Right lobe of liver (tissue), 6 donors: ENCODE results near the gene VGF. TPM values are rescaled to one million over a fixed set of nuclear protein-coding genes. Genes with fewer than 3 reads are reported as not detected.

Experiments
- ATAC-seq, 4 donors: fragments of 200-7000 bp; cut with Tn5 transposase; one replicate each; pipeline ENCODE4 v1.9.1; 2020; ENCODE audit warnings: mild to moderate bottlenecking in 4 of 4, moderate library complexity in 4 of 4
- DNase-seq, 3 donors: peaks; one replicate each; pipeline ENCODE4 v3.0.0-alpha.2; 2020
- H3K27ac ChIP-seq, 3 donors: fragments of 200-600 bp; one replicate each; pipeline ENCODE4 v1.8.0; 2022
- H3K27me3 ChIP-seq, 2 donors: fragments of 200-600 bp; one replicate each; pipeline ENCODE4 v1.8.0; 2022
- H3K36me3 ChIP-seq, 4 donors: fragments of 200-600 bp; sonication (generic) in 1 of 4; one replicate each; pipeline versions ENCODE4 v1.5.1 to v1.8.0; 2017 to 2022; ENCODE audit warnings: control low read depth in 1 of 4
- H3K4me1 ChIP-seq, 4 donors: fragments of 200-600 bp; sonication (generic) in 1 of 4; one replicate each; pipeline versions ENCODE4 v1.5.1 to v1.8.0; 2017 to 2022; ENCODE audit warnings: control low read depth in 1 of 4
- H3K4me3 ChIP-seq, 3 donors: fragments of 200-600 bp; one replicate each; pipeline ENCODE4 v1.8.0; 2022
- H3K9me3 ChIP-seq, 4 donors: fragments of 200-600 bp; sonication (generic) in 1 of 4; one replicate each; pipeline versions ENCODE4 v1.5.1 to v1.8.0; 2017 to 2022; ENCODE audit warnings: control low read depth in 1 of 4
- CTCF ChIP-seq, 4 donors: fragments of 200-600 bp in 3 of 4; fragments of 450-650 bp in 1 of 4; IDR thresholded peaks; one replicate each; pipeline versions ENCODE4 v1.5.1 to v1.8.0; 2016 to 2022; ENCODE audit warnings: antibody characterized with exemption in 4 of 4, mild to moderate bottlenecking in 2 of 4
- POLR2A ChIP-seq: fragments of 450-650 bp; IDR thresholded peaks from one replicate; pipeline ENCODE4 v1.6.1; 2017; ENCODE audit warnings: antibody characterized with exemption, mild to moderate bottlenecking
- WGBS: methylation state at CpG from one replicate; pipeline ENCODE4 v1.1.6; 2018; ENCODE audit warnings: low coverage, low lambda C conversion rate; ENCODE audit not compliant: insufficient coverage; ENCODE audit errors: missing lambda C conversion rate; 5-methylcytosine and 5-hydroxymethylcytosine counted together
- intact Hi-C, 2 donors: fragments of 100-400 bp; cut with DNase I; formaldehyde crosslinking; loops; one replicate each; pipeline versions ENCODE4 v1.11.2 to v1.14.1; 2022
- total RNA-seq, 6 experiments: library from RNA; depleted of rRNA in 2 of 6; stranded (reverse); fragments of >200 nt in 2 of 6; fragmentation: NEBNext Ultra II Directional in 3 of 6; extraction: Animal tissue kit (Norgen Biotek cat#: 25700) in 3 of 6; gene quantifications; one replicate each; pipeline versions ENCODE4 v1.1.0 to v1.2.4, GENCODE V29; 2016 to 2023
- donor health status: DM: no; HTN: yes; CAD: no.
- donor health status: DM: no; HTN: no; CAD: no.
- donor health status: DM: no; HTN: no; CAD: no.
- donor health status: DM: no; HTN: yes; CAD: no.
- donor health status: DM: no; HTN: yes; CAD: no.

Gene VGF
- total RNA-seq, 6 experiments from 2014 or later: not detected

- no peak overlapping the region for H3K27ac ChIP-seq
- H3K9me3 ChIP-seq: no peaks in the 10 kb centered on the region
- TF ChIP-seq POLR2A (no peak), CTCF (IDR thresholded peaks at IDR 0.05) (no peak)
- H3K4me1 ChIP-seq: peaks cover 0 to 11% (median 0%) of the 10 kb centered on the region in 4 donors
- no peaks in the 10 kb centered on the region for H3K36me3 ChIP-seq
- ATAC-seq: no peak
- no peak overlapping the region for H3K4me3 ChIP-seq
- DNase-seq: no peak
- H3K27me3 ChIP-seq: no peaks in the 10 kb centered on the region
- 71% methylated on average over 12 of the region's 14 CpGs for WGBS
- intact Hi-C loops: loop anchor here (10.0 kb wide), 1 partner anchor 54 kb away; no protein-coding TSS in a partner anchor
Measured at GRCh38 chr7:101198476-101198875, 33.1 kb upstream of the VGF start.

DNA sequence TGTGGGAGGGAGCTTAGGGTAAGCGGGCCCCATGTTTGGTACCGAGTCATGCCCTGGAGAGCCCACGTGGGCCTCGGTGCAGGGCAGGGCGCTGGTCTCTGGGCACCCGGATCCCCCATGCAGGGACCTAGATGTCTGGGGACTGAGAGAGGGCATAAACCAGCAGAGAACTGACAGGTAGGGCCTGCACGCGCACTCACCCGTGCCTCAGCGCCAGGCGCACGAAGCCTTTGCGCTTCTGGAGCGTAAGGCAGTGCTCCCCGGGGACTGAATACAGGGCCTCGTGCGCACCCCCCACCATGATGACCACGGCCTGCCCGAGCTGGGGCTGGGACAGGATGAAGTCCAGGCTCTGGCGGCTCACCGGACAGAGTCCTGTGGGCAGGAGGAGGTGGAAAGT lies 32.6 kb upstream of the VGF start:
- 80% methylated on average over 4 of the region's 21 CpGs for WGBS
- TF ChIP-seq CTCF (IDR thresholded peaks at IDR 0.05): no peak
- no peak for TF ChIP-seq POLR2A

DNA sequence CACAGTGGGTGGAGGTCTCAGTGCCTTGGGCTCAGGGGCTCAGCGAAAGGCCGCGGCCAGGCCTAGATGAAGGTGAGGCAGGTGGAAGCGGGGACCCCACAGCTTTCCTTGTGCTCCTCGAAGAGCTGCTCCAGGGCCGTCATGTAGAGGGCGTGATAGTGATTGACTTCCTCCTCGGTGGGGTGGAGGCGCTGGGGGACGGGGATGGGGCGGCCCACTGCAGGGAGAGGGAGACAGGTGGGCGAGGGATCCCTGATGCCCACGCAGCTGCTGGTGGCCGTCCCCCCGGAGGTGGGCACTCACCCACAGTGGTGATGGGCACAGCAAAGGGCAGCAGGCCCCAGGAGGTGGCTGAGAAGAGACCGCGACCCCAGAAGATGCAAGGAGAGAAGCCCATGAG lies 30.5 kb upstream of the VGF start:
- Histone ChIP-seq H3K27me3 (no peaks in the 10 kb centered on the region), H3K27ac (no peak overlapping the region), H3K4me3 (no peak overlapping the region), H3K36me3 (no peaks in the 10 kb centered on the region), H3K4me1 (peaks cover 0 to 12% (median 0%) of the 10 kb centered on the region in 4 donors), H3K9me3 (no peaks in the 10 kb centered on the region)
- no peak for DNase-seq
- TF ChIP-seq CTCF (IDR thresholded peaks at IDR 0.05) (no peak), POLR2A (no peak)
- ATAC-seq: no peak
- intact Hi-C loops: loop anchor here (10.0 kb wide), 1 partner anchor 51 kb away; no protein-coding TSS in a partner anchor
- WGBS: no CpG with 5 or more reads among the region's 17 CpGs

More for the DNA sequence above, 32.6 kb upstream of the VGF start:
- Histone ChIP-seq H3K9me3 (no peaks in the 10 kb centered on the region), H3K4me3 (no peak overlapping the region), H3K36me3 (no peaks in the 10 kb centered on the region), H3K27ac (no peak overlapping the region), H3K4me1 (peaks cover 0 to 12% (median 0%) of the 10 kb centered on the region in 4 donors), H3K27me3 (no peaks in the 10 kb centered on the region)
- ATAC-seq (no peak), DNase-seq (no peak)
- intact Hi-C loops: loop anchor here (10.0 kb wide), 1 partner anchor 53 kb away; no protein-coding TSS in a partner anchor

DNA sequence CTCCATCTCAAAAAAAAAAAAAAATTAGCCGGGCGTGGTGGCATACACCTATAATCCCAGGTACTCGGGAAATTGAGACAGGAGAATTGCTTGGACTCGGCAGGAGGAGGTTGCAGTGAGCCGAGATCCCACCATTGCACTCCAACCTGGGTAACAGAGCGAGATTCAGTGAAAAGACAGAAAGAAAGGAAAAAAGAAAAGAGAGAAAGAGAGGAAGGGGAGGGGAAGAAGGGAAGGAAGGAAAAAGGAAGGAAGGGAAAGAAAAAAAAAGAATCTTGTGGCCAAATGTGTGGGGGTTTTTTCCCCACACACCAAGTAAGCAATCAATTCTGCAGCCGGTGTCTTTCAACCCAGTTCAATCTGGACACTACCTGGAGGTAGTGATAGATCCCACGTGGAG lies 23.7 kb upstream of the VGF start:
- H3K4me1 ChIP-seq: peaks cover 0 to 12% (median 0%) of the 10 kb centered on the region in 4 donors
- DNase-seq (no peak), ATAC-seq (no peak)
- H3K4me3 ChIP-seq: no peak overlapping the region
- H3K27me3 ChIP-seq: no peaks in the 10 kb centered on the region
- H3K36me3 ChIP-seq: no peaks in the 10 kb centered on the region
- TF ChIP-seq POLR2A (no peak), CTCF (IDR thresholded peaks at IDR 0.05) (no peak)
- intact Hi-C loops: no loop called here
- H3K9me3 ChIP-seq: no peaks in the 10 kb centered on the region
- no peak overlapping the region for H3K27ac ChIP-seq
- WGBS: 85% methylated on average over 7 of the region's 8 CpGs
